GM12865 (cell line): ENCODE measurements around the gene PTH2.
A peak's percentile ranks its signal among the peaks of the same experiment; 100 is the strongest.

Experiments
- DNase-seq: peaks from one replicate; pipeline ENCODE4 v3.0.0; 2010; ENCODE audit warnings: low read depth
- H3K4me3 ChIP-seq: 2 replicates; pipeline ENCODE4 v1.5.1; 2011; ENCODE audit warnings: mild to moderate bottlenecking, low read depth, low read length, control low read depth
- TF ChIP-seq, protein P1 (sequence below): IDR thresholded peaks from 2 replicates; pipeline ENCODE4 v1.5.1; 2011; ENCODE audit warnings: low read length, control low read depth, low read depth, inconsistent platforms; ENCODE audit not compliant: insufficient read depth; ENCODE audit errors: missing control alignments

PTH2 gene

DNA sequence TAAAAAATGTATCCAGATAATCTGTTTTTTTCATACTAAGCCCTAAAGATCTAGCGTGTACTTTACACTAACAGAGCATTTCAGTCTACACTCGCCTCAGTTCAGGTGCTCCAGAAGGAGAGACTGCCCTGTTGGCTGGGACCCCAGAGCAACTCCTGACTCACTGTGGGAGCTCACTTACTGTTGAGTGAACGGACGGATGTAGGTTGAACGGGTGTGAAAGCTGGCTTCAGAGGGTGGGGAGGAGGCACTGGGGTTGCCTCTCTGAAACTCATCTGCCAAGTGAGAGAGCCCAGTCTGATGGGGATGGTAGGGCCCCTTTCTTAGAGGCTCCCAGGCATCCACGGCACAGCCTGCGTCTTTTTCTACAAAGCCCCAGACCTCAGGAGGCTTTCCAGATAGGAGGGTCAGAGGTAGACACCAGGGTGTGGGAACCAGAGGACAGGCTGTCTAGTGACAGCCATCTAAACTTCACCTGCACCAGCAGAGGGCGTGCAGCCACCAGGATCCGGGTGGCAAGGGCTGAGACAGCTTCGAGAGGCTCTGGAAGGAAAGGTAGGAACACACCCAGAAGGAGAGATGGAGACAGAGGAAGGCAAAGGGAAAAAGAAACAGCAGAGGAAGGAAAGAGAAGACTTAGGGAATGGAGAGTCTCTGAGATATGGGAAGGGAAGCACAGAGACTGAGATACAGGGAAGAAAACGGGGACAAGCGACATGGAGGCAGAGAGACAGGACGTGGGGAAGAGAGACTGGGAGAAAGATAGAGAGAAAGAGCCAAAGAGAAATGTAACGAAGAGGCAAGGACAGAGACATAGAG lies 31.5 kb downstream of the PTH2 start:
- H3K4me3 ChIP-seq: no peak overlapping the region
- TF ChIP-seq, protein P1, sequence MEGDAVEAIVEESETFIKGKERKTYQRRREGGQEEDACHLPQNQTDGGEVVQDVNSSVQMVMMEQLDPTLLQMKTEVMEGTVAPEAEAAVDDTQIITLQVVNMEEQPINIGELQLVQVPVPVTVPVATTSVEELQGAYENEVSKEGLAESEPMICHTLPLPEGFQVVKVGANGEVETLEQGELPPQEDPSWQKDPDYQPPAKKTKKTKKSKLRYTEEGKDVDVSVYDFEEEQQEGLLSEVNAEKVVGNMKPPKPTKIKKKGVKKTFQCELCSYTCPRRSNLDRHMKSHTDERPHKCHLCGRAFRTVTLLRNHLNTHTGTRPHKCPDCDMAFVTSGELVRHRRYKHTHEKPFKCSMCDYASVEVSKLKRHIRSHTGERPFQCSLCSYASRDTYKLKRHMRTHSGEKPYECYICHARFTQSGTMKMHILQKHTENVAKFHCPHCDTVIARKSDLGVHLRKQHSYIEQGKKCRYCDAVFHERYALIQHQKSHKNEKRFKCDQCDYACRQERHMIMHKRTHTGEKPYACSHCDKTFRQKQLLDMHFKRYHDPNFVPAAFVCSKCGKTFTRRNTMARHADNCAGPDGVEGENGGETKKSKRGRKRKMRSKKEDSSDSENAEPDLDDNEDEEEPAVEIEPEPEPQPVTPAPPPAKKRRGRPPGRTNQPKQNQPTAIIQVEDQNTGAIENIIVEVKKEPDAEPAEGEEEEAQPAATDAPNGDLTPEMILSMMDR: peak; percentile 89
- peak; percentile 87 for DNase-seq

DNA sequence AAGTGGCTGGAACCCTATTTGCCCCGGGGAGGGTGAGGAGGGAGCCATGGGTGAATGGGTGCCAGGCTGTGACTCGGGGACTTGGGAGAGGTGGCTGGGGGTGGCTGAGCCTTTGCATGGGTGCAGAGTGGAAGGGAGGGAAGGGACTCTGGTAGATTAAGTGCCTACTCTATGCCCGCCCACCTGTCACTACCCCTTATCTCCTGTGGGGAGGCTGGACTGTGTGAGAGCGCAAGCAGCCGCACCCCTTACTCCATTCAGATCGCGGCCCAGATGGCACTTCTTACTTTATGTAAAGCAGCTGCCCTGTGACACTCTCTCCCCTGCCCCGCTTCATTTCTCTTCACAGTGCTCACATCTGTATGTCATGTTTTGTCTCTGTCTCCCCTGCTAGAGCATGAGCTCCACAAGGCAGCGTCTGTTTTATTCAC lies 32.3 kb downstream of the PTH2 start:
- no peak overlapping the region for H3K4me3 ChIP-seq
- TF ChIP-seq, protein P1: no peak
- DNase-seq: peak; percentile 40

DNA sequence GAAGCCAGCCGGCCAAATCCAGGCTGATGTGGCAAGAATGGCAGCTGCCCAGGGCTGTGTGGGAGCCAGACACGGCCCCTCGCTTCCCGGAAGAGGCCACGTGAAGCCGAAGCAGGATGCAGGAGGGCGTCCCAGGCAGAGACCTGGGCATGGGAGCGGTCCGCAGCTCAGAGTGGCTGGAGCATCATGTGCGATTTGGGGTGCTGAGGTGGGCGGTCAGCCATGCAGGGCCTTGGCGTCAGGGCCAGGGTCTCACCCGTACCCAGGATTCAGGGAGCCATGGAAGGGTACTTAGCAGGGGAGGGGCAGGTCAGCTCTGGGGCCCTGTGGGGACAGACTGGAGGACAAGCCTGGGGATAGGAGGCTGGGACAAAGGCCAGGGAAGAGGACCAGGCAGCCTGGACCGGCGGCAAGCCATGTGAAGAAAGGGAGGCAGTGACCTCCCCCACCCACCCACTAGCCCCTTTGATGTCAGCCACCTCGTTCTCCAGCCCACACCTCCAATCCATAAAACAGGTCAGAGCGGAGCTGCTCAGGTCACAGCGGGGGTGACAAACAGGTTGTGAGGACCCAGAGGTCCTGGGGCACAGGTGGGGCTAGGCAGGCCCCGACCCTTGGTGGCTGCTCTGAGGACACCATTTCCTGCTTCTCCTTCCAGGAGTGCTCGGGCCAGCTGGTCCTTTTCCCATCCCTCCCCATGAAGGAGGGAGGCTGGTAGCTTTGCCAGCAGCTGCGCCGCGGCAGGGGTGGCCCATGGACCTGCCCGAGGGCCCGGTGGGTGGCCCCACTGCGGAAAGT lies 32.9 kb downstream of the PTH2 start:
- H3K4me3 ChIP-seq: no peak overlapping the region
- TF ChIP-seq, protein P1: no peak
- DNase-seq: no peak

DNA sequence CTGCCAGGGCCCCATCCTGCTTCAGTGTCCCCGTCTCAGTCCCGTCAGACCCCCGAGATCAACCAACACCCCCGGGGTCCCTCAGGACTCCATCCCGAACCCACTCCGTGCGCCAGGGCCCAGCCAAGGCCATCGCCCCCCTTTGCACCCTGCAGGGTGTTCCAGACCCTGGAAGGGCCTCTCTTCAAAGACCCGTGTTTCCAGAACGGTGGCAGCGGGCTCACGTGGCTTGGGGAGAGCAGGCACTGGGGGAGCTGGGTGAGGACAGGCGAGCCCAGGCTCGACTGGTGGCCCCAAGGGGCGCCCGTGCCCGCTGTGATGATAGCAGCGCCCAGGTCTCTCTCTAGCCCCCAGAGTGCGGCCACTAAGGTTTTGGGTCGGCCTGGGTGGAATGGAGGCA lies 33.8 kb downstream of the PTH2 start:
- no peak for DNase-seq
- no peak overlapping the region for H3K4me3 ChIP-seq
- TF ChIP-seq, protein P1: no peak

DNA sequence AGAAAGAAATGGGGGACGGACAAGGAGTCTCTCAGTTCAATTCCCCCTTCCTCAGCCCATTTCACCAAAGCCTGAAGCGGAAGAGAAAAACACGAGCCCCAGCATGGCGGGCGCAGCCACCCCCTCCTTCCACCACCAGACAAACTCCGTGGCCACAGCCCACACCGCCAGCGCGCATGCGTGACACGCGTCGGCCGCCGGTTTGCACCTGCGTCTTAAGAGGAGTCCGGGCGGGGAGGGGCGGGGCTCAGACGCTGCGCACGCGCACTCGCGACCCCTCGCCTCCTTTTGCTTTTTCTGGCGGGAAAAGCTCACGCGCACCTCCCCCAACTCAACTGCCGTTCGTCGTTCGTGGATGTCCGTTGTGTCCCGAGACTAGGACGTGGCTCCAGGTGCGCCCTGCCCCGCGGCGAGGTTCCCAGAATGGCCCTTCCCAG lies 35.3 kb downstream of the PTH2 start, which contains the start of gene KASH5:
TSS of gene KASH5 (plus strand) at position 314 of the 437 bp plus-strand sequence. CDS start 2,635 bp downstream, outside the sequence.
- peak; percentile 96 for DNase-seq
- peak within 1 kb of the TSS; percentile 50 for H3K4me3 ChIP-seq
- TF ChIP-seq, protein P1: no peak

DNA sequence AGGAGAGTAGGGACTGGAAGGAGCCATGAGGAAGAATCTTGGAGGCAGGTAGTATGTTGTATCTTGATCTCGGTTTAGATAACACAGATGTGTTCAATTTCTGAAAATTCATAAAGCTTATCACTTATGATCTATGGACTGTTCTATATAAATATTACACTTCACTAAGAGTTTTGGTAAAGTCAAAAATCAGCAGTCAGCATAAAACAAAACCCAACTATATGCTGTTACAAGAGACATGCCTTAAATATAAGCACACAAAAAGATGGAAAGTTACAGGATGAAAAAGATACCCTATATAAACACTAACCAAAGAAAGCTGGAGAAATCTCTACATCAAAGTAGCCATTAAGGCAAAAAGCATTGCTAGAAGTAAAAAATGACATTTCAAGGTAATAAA lies 39.6 kb downstream of the PTH2 start:
- DNase-seq: no peak
- TF ChIP-seq, protein P1: no peak

More for the DNA sequence above, 39.6 kb downstream of the PTH2 start:
- no peak overlapping the region for H3K4me3 ChIP-seq
